HL-60 (cell line): ENCODE results near the gene SGMS1.

Experiments
- DNase-seq, 2 experiments: peaks; one replicate each; pipeline ENCODE4 v3.0.0-alpha.2; 2010 to 2020; ENCODE audit warnings: low read depth in 1 of 2, low spot score in 1 of 2
- H3K27ac ChIP-seq: fragments of 250-450 bp; sonication (Bioruptor Pico); replicated peaks from 2 replicates; pipeline ENCODE4 v1.5.1; 2020; ENCODE audit warnings: mild to moderate bottlenecking, moderate library complexity
- H3K27me3 ChIP-seq: fragments of 250-450 bp; sonication (Bioruptor Pico); 2 replicates; pipeline ENCODE4 v1.5.1; 2021; ENCODE audit warnings: mild to moderate bottlenecking, moderate library complexity; ENCODE audit not compliant: insufficient read depth, poor library complexity, severe bottlenecking
- H3K4me3 ChIP-seq: replicated peaks from 2 replicates; pipeline ENCODE4 v1.5.1; 2011; ENCODE audit warnings: mild to moderate bottlenecking, control low read depth, low read length; ENCODE audit not compliant: insufficient read depth
- GABPA ChIP-seq: IDR thresholded peaks from 2 replicates; pipeline ENCODE4 v1.6.1; 2012; ENCODE audit warnings: low read depth
- POLR2AphosphoS5 ChIP-seq: IDR thresholded peaks from 2 replicates; pipeline ENCODE4 v1.6.1; 2012; ENCODE audit warnings: low read depth
- SPI1 ChIP-seq: IDR thresholded peaks from 2 replicates; pipeline ENCODE4 v1.6.1; 2012; ENCODE audit warnings: low read depth, mild to moderate bottlenecking, borderline replicate concordance
- TF ChIP-seq, protein P1 (sequence below): IDR thresholded peaks from one replicate; pipeline ENCODE4 v1.5.1; 2011; ENCODE audit warnings: low read length, control low read depth, inconsistent platforms; ENCODE audit not compliant: insufficient read depth
- TF ChIP-seq, protein P2 (sequence below): IDR thresholded peaks from 2 replicates; pipeline ENCODE4 v1.6.1; 2012; ENCODE audit warnings: low read depth; ENCODE audit not compliant: insufficient replicate concordance

Gene SGMS1

DNA sequence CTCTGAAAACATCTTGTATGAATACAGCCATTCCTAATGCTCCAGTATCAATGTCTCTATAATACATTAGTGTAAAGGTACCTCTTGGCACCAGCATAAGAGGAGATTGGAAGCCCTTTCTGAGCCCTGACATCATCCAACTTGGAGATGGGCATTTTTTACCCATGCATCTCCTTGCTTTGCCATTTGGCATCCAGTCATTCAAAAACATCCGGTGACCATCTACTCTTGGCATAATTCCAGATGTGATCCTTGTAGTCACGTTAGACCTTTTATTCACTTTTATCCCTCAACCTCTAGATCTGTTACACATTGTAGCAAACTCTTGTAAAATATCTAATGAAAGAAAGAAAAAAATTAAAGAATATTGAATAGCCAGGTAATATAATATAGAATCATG, 17.9 kb upstream of the SGMS1 start:
- TF ChIP-seq, protein P1, sequence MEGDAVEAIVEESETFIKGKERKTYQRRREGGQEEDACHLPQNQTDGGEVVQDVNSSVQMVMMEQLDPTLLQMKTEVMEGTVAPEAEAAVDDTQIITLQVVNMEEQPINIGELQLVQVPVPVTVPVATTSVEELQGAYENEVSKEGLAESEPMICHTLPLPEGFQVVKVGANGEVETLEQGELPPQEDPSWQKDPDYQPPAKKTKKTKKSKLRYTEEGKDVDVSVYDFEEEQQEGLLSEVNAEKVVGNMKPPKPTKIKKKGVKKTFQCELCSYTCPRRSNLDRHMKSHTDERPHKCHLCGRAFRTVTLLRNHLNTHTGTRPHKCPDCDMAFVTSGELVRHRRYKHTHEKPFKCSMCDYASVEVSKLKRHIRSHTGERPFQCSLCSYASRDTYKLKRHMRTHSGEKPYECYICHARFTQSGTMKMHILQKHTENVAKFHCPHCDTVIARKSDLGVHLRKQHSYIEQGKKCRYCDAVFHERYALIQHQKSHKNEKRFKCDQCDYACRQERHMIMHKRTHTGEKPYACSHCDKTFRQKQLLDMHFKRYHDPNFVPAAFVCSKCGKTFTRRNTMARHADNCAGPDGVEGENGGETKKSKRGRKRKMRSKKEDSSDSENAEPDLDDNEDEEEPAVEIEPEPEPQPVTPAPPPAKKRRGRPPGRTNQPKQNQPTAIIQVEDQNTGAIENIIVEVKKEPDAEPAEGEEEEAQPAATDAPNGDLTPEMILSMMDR = no peak
- no peak for TF ChIP-seq POLR2AphosphoS5
- TF ChIP-seq GABPA = no peak
- no peak for TF ChIP-seq SPI1
- TF ChIP-seq, protein P2, sequence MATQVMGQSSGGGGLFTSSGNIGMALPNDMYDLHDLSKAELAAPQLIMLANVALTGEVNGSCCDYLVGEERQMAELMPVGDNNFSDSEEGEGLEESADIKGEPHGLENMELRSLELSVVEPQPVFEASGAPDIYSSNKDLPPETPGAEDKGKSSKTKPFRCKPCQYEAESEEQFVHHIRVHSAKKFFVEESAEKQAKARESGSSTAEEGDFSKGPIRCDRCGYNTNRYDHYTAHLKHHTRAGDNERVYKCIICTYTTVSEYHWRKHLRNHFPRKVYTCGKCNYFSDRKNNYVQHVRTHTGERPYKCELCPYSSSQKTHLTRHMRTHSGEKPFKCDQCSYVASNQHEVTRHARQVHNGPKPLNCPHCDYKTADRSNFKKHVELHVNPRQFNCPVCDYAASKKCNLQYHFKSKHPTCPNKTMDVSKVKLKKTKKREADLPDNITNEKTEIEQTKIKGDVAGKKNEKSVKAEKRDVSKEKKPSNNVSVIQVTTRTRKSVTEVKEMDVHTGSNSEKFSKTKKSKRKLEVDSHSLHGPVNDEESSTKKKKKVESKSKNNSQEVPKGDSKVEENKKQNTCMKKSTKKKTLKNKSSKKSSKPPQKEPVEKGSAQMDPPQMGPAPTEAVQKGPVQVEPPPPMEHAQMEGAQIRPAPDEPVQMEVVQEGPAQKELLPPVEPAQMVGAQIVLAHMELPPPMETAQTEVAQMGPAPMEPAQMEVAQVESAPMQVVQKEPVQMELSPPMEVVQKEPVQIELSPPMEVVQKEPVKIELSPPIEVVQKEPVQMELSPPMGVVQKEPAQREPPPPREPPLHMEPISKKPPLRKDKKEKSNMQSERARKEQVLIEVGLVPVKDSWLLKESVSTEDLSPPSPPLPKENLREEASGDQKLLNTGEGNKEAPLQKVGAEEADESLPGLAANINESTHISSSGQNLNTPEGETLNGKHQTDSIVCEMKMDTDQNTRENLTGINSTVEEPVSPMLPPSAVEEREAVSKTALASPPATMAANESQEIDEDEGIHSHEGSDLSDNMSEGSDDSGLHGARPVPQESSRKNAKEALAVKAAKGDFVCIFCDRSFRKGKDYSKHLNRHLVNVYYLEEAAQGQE = no peak
- no peak for DNase-seq
- Histone ChIP-seq H3K27me3 (no peaks in the 10 kb centered on the region), H3K27ac (no peak overlapping the region), H3K4me3 (no peak overlapping the region)

DNA sequence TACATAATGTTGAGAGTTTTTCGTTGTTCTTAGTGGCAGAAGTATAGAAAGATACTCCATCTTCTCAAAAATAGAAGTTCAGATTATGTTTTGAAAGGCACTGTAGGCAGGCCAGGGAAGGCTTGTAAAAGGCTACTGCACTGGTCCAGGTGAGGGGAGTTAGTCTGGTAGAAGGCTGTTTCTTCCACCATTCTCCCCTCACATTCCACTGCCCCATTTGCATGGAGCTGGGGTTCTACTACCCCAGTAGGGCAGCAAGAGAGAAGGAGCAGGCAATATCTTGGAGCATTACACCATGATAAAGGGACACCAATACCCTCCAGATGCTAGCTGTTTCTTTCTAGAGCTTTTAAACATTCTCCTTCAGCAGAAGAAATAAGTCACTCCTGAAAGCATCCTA, 16.5 kb upstream of the SGMS1 start:
- Histone ChIP-seq H3K4me3 (no peak overlapping the region), H3K27ac (no peak overlapping the region), H3K27me3 (no peaks in the 10 kb centered on the region)
- no peak for TF ChIP-seq SPI1
- TF ChIP-seq GABPA = no peak
- TF ChIP-seq, protein P1 = no peak
- no peak for TF ChIP-seq POLR2AphosphoS5
- TF ChIP-seq, protein P2 = no peak
- no peak for DNase-seq

DNA sequence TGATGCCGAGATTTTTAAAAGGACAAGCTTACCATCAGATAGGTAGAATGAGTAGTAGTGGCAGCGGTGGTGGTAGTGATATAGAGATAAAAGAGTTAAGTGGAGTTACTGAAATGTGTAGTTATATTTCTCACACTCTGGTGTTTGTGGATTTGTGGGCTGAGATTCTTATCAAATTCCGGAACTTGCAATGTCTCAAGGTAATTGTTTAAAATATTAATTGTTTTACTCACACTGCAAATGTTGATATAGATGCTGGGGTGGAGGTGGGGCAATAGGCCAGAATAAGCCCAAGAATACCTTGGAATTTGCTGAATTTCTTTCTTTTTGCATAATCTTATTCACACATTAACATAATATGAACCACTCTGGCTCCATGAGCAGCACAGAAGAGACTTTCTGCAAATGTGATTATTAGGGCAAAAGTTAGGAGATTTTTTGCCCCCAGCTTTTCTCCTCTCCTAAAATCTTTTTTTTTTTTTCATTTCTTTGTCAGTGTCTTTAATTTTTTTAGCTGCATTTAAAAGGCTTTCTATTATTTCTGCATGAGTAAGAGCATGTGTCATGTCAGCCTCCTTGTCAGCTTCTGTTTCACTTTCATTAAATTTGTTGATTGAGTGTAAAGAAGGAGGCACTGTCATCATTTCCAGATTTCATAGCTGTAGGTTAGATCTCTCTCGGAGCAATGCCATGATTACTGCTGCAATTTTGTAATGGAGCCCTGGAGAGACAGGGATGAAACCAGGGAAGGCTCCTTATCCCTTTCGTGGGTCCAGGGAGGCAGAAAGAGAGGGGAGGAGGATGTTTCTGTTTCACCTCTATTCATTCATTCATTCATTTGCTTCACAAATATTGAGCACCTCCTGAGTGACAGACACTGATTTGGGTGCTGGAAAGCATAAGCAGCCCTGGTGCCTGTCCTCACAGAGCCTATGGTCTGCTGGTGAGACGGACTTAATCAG, 13.1 kb upstream of the SGMS1 start:
- Histone ChIP-seq H3K4me3 (no peak overlapping the region), H3K27me3 (no peaks in the 10 kb centered on the region), H3K27ac (no peak overlapping the region)
- TF ChIP-seq GABPA = no peak
- TF ChIP-seq, protein P2 = no peak
- no peak for TF ChIP-seq SPI1
- no peak for TF ChIP-seq POLR2AphosphoS5
- TF ChIP-seq, protein P1 = no peak
- DNase-seq = no peak
